HCT116 (cell line): Measurements from ENCODE around the gene RXFP2. TPM values are rescaled to one million over a fixed set of nuclear protein-coding genes. Genes with fewer than 3 reads are reported as not detected.

Experiments
- ATAC-seq: fragments of 200-7000 bp; cut with Tn5 transposase; 2 replicates; pipeline ENCODE4 v1.9.1; 2020; ENCODE audit warnings: mild to moderate bottlenecking, moderate library complexity
- BruUV-seq: library from RNA; stranded (reverse); fragments of 400-500 nt; replicated peaks from 2 replicates; lab custom pipeline; 2021; lab: Mats Ljungman, UMichigan
- CTCF ChIA-PET: fragments of 300-600 bp; sonication (Branson Sonifier 250); formaldehyde crosslinking; loops from one replicate; lab custom pipeline; 2021; ENCODE audit warnings: antibody characterized with exemption; lab: Charles Lee
- POLR2A ChIA-PET: fragments of 300-600, 350-600 bp; sonication (Branson Sonifier 250); formaldehyde crosslinking; loops from one replicate; lab custom pipeline; 2021; ENCODE audit warnings: antibody characterized with exemption; lab: Charles Lee
- RAD21 ChIA-PET, 2 experiments: fragments of 300-600 bp; sonication (Branson Sonifier 250); formaldehyde crosslinking; loops; one replicate each; lab custom pipeline; 2023; ENCODE audit warnings: low total read pairs in 2 of 2; ENCODE audit not compliant: uncharacterized antibody in 2 of 2, unreplicated experiment in 2 of 2, low non-redundant PET in 1 of 2; lab: Charles Lee
- DNase-seq: peaks from one replicate; pipeline ENCODE4 v3.0.0-alpha.2; 2010; ENCODE audit warnings: low read depth, low spot score
- H2AFZ ChIP-seq: fragments of 200-600 bp; shearing (Covaris generic), sonication (generic); 2 replicates; pipeline ENCODE4 v1.6.1; 2017; ENCODE audit warnings: low read depth, mixed run types, mixed read lengths, antibody characterized with exemption, low read length; ENCODE audit not compliant: poor library complexity, severe bottlenecking
- H3K27ac ChIP-seq: 2 replicates; pipeline ENCODE4 v1.5.1; 2012; ENCODE audit warnings: low read depth, low read length
- H3K27me3 ChIP-seq: fragments of 200-600 bp; sonication (generic); 2 replicates; pipeline ENCODE4 v1.6.1; 2016; ENCODE audit warnings: mixed run types, low read length, mixed read lengths; ENCODE audit not compliant: insufficient read depth
- H3K36me3 ChIP-seq, 2 experiments: fragments of 200-500 bp in 1 of 2; fragments of 200-600 bp in 1 of 2; sonication (Bioruptor generic) in 1 of 2; sonication (generic) in 1 of 2; 2 replicates each; pipeline versions ENCODE4 v1.5.1 to v1.6.1; 2014 to 2016; ENCODE audit warnings: low read length in 2 of 2, inconsistent platforms in 1 of 2, mixed read lengths in 1 of 2, mixed run types in 1 of 2; ENCODE audit not compliant: insufficient read depth in 2 of 2, control insufficient read depth in 1 of 2
- H3K4me1 ChIP-seq, 2 experiments: fragments of 200-600 bp in 1 of 2; sonication (generic) in 1 of 2; 2 replicates each; pipeline versions ENCODE4 v1.5.1 to v1.6.1; 2012 to 2017; ENCODE audit warnings: low read length in 2 of 2, inconsistent platforms in 1 of 2, mild to moderate bottlenecking in 1 of 2, mixed read lengths in 1 of 2, mixed run types in 1 of 2, moderate library complexity in 1 of 2; ENCODE audit not compliant: insufficient read depth in 2 of 2, control insufficient read depth in 1 of 2
- H3K4me2 ChIP-seq: fragments of 200-600 bp; sonication (generic); 2 replicates; pipeline ENCODE4 v1.6.1; 2017; ENCODE audit warnings: mixed run types, low read length, mixed read lengths
- H3K4me3 ChIP-seq, 2 experiments: fragments of 200-600 bp in 1 of 2; sonication (generic) in 1 of 2; replicated peaks in 1 of 2; 2 replicates each; pipeline ENCODE4 v1.5.1; 2011 to 2016; ENCODE audit warnings: low read length in 2 of 2, control low read depth in 1 of 2, low read depth in 1 of 2, mild to moderate bottlenecking in 1 of 2, mixed read lengths in 1 of 2, mixed run types in 1 of 2
- H3K79me2 ChIP-seq: fragments of 200-600 bp; sonication (generic); 2 replicates; pipeline ENCODE4 v1.6.1; 2017; ENCODE audit warnings: mild to moderate bottlenecking, mixed run types, low read length, moderate library complexity, mixed read lengths; ENCODE audit not compliant: insufficient read depth
- H3K9ac ChIP-seq: fragments of 200-600 bp; sonication (generic); 2 replicates; pipeline ENCODE4 v1.6.1; 2016; ENCODE audit warnings: low read length, mixed read lengths
- H3K9me2 ChIP-seq: fragments of 200-600 bp; sonication (generic), shearing (Covaris generic); 2 replicates; pipeline ENCODE4 v1.6.1; 2017; ENCODE audit warnings: mixed run types, mild to moderate bottlenecking, moderate library complexity; ENCODE audit not compliant: insufficient read depth
- H3K9me3 ChIP-seq, 2 experiments: fragments of 200-500 bp in 1 of 2; fragments of 200-600 bp in 1 of 2; sonication (Bioruptor generic) in 1 of 2; sonication (generic) in 1 of 2; 2 replicates each; pipeline ENCODE4 v1.6.1; 2014 to 2017; ENCODE audit warnings: low read length in 2 of 2, mixed read lengths in 2 of 2, inconsistent platforms in 1 of 2, low read depth in 1 of 2, mild to moderate bottlenecking in 1 of 2, mixed run types in 1 of 2, moderate library complexity in 1 of 2; ENCODE audit not compliant: control insufficient read depth in 1 of 2, insufficient read depth in 1 of 2
- H4K20me1 ChIP-seq: fragments of 200-600 bp; sonication (generic), shearing (Covaris generic); 2 replicates; pipeline ENCODE4 v1.6.1; 2017; ENCODE audit warnings: mixed run types, mild to moderate bottlenecking, moderate library complexity; ENCODE audit not compliant: insufficient read depth
- ATF3 ChIP-seq: IDR thresholded peaks from 2 replicates; pipeline ENCODE4 v1.6.1; 2012
- CBX3 ChIP-seq: IDR thresholded peaks from 2 replicates; pipeline ENCODE4 v1.6.1; 2012; ENCODE audit warnings: low read depth
- CEBPB ChIP-seq: IDR thresholded peaks from 2 replicates; pipeline ENCODE4 v1.6.1; 2012; ENCODE audit warnings: low read depth
- CTCF ChIP-seq, 3 experiments: fragments of 200-600 bp in 1 of 3; sonication (generic) in 1 of 3; IDR thresholded peaks in 2 of 3; conservative IDR thresholded peaks in 1 of 3; 2 replicates each; pipeline ENCODE4 v1.5.1; 2012 to 2017; ENCODE audit warnings: low read depth in 2 of 3, low read length in 2 of 3, antibody characterized with exemption in 1 of 3, borderline replicate concordance in 1 of 3, control low read depth in 1 of 3, mild to moderate bottlenecking in 1 of 3, mixed read lengths in 1 of 3, mixed run types in 1 of 3, moderate library complexity in 1 of 3; ENCODE audit not compliant: insufficient read depth in 1 of 3
- EGR1 ChIP-seq: IDR thresholded peaks from 2 replicates; pipeline ENCODE4 v1.6.1; 2012; ENCODE audit warnings: low read depth
- ELF1 ChIP-seq: IDR thresholded peaks from 2 replicates; pipeline ENCODE4 v1.6.1; 2012; ENCODE audit warnings: low read depth, borderline replicate concordance
- EZH2 ChIP-seq: fragments of 200-600 bp; sonication (generic); IDR thresholded peaks from 2 replicates; pipeline ENCODE4 v1.6.1; 2017; ENCODE audit warnings: antibody characterized with exemption, mixed run types
- FOSL1 ChIP-seq: IDR thresholded peaks from 2 replicates; pipeline ENCODE4 v1.6.1; 2012; ENCODE audit warnings: low read depth
- JUND ChIP-seq: IDR thresholded peaks from 2 replicates; pipeline ENCODE4 v1.6.1; 2012
- MAX ChIP-seq: IDR thresholded peaks from 2 replicates; pipeline ENCODE4 v1.6.1; 2012
- POLR2AphosphoS5 ChIP-seq: IDR thresholded peaks from 2 replicates; pipeline ENCODE4 v1.6.1; 2011; ENCODE audit warnings: mild to moderate bottlenecking, low read depth, low read length, moderate library complexity
- RAD21 ChIP-seq: IDR thresholded peaks from 2 replicates; pipeline ENCODE4 v1.6.1; 2012; ENCODE audit warnings: low read depth, mild to moderate bottlenecking
- REST ChIP-seq: IDR thresholded peaks from 2 replicates; pipeline ENCODE4 v1.6.1; 2012; ENCODE audit warnings: low read depth
- SP1 ChIP-seq: IDR thresholded peaks from 2 replicates; pipeline ENCODE4 v1.6.1; 2012; ENCODE audit warnings: low read depth
- SRF ChIP-seq: IDR thresholded peaks from 2 replicates; pipeline ENCODE4 v1.6.1; 2012; ENCODE audit warnings: low read depth
- TCF7L2 ChIP-seq: IDR thresholded peaks from 2 replicates; pipeline ENCODE4 v1.7.0; 2011; ENCODE audit warnings: borderline replicate concordance, inconsistent platforms; ENCODE audit not compliant: insufficient read depth, insufficient read length; ENCODE audit errors: extremely low read depth
- YY1 ChIP-seq: IDR thresholded peaks from 2 replicates; pipeline ENCODE4 v1.6.1; 2011; ENCODE audit warnings: low read length, low read depth, moderate library complexity, mild to moderate bottlenecking; ENCODE audit not compliant: insufficient replicate concordance; ENCODE audit errors: extremely low read depth
- ZBTB33 ChIP-seq: IDR thresholded peaks from 2 replicates; pipeline ENCODE4 v1.6.1; 2011; ENCODE audit warnings: mild to moderate bottlenecking, low read length, moderate library complexity; ENCODE audit not compliant: insufficient replicate concordance; ENCODE audit errors: extremely low read depth
- ZFX ChIP-seq: fragments of 450-650 bp; IDR thresholded peaks from 2 replicates; pipeline ENCODE4 v1.6.1; 2017
- ZNF274 ChIP-seq: fragments of 200-500 bp; sonication (Bioruptor generic); IDR thresholded peaks from 2 replicates; pipeline ENCODE4 v1.6.1; 2014; ENCODE audit warnings: mild to moderate bottlenecking, low read depth, low read length, inconsistent platforms
- intact Hi-C: fragments of 100-400 bp; cut with micrococcal nuclease; formaldehyde crosslinking; loops from 2 replicates; pipeline ENCODE4 v1.10.0; 2022
- total RNA-seq: library from RNA; stranded (reverse); gene quantifications from one replicate; pipeline ENCODE4 v1.2.1, GENCODE V29; 2021; ENCODE audit not compliant: unreplicated experiment

Gene RXFP2
- total RNA-seq, 1 experiment from 2014 or later = not detected

GRCh38 chr13:31722673-31723072 lies 16.7 kb upstream of the RXFP2 start:
- Histone ChIP-seq H3K27ac (no peak overlapping the region), H4K20me1 (no peaks in the 10 kb centered on the region), H3K4me1 (no peaks in the 10 kb centered on the region), H3K79me2 (no peaks in the 10 kb centered on the region), H3K36me3 (no peaks in the 10 kb centered on the region), H3K27me3 (peaks cover 55% of the 10 kb centered on the region), H3K9me3 (no peaks in the 10 kb centered on the region), H3K4me3 (no peak overlapping the region), H3K9ac (no peak overlapping the region), H3K9me2 (no peaks in the 10 kb centered on the region), H3K4me2 (no peak overlapping the region), H2AFZ (no peak overlapping the region)
- DNase-seq = no peak
- ChIA-PET POLR2A (no interaction called here), CTCF (no interaction called here), RAD21 (no interaction called here)
- intact Hi-C loops = no loop called here
- BruUV-seq = no TSS peak
- TF ChIP-seq TCF7L2 (no peak), ZNF274 (no peak), CBX3 (no peak), ELF1 (no peak), CTCF (IDR thresholded peaks at IDR 0.05 in 2 of 3, conservative IDR thresholded peaks at IDR 0.05 in 1 of 3; ENCODE audit: borderline replicate concordance in 1 of 3, insufficient read depth in 1 of 3, low read depth in 2 of 3, low read length in 2 of 3) (no peak), ZFX (no peak), ZBTB33 (no peak), SRF (no peak), JUND (no peak), RAD21 (no peak), SP1 (no peak), CEBPB (no peak), EGR1 (no peak), MAX (no peak), POLR2AphosphoS5 (no peak), REST (no peak), YY1 (no peak), FOSL1 (no peak), ATF3 (no peak), EZH2 (no peak)
- ATAC-seq = no peak
